OCI-LY7 (cell line): ENCODE data around the gene PTPRT.

Source experiments
- CTCF ChIP-seq: fragments of 200-600 bp; sonication (generic); conservative IDR thresholded peaks from 2 replicates; pipeline ENCODE4 v1.5.1; 2014; ENCODE audit warnings: mild to moderate bottlenecking, antibody characterized with exemption, low read length, moderate library complexity, mixed read lengths
- EZH2phosphoT487 ChIP-seq: fragments of 200-600 bp; sonication (generic); IDR thresholded peaks from 2 replicates; pipeline ENCODE4 v1.6.1; 2018; ENCODE audit warnings: low read depth, borderline replicate concordance, mild to moderate bottlenecking, mixed run types, antibody characterized with exemption, low read length, moderate library complexity, mixed read lengths

- TF ChIP-seq CTCF (no peak), EZH2phosphoT487 (no peak)
Observed at GRCh38 chr20:42376131-42376530, 813.6 kb downstream of the PTPRT start.
